Activated CD4-positive, alpha-beta T cell treated with anti-CD3 and anti-CD28 coated beads, Interleukin-2, Interleukin-4, amounts not matched to agents 100 ng/mL and 50 ng/mL, durations not matched to agents 16 hours and 8 hours (primary cell): ENCODE data around the gene GALNS.

Experiments
- DNase-seq: peaks from one replicate; pipeline ENCODE4 v3.0.0-alpha.2; 2020; ENCODE audit warnings: low spot score

Gene GALNS

GRCh38 chr16:88769617-88770460 is 86.9 kb downstream of the GALNS start:
- DNase-seq = peak; percentile 17

DNA sequence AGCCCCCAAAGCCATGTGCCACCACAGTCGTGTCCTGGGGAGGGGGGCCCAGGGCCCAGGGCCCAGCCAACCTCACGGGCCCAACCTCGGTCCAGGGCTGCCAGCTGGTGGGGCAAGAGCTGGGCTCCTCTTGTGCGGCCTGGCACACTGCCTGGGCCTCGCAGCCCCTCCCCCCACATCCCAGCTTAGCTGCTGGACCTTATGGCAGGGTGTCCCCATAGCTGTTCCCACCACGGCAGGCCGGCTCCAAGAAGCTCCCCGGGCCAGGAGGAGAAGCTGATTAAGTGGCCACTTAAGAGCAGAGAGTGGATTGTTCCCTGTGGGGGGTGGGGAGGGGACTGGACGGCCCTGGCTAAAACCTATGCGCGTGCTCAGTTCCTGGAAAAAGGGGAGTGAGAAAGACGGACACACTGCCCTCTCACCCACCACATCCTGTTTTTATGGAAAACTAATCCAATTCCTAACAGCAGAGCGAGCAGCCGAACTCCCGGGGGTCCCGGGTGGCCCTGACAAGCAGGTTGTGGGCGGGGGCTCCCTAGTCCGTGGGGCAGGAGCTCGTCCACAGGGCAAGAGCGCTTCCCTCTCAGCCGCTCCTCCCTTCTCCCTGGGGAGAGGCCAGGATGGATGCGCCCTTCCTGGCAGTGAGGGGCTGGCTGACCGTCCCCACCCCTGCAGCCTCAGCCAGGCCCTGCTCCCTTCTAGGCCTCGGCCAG is 88.5 kb downstream of the GALNS start:
- DNase-seq = no peak

GRCh38 chr16:88767546-88768070 is 89.1 kb downstream of the GALNS start:
- no peak for DNase-seq

DNA sequence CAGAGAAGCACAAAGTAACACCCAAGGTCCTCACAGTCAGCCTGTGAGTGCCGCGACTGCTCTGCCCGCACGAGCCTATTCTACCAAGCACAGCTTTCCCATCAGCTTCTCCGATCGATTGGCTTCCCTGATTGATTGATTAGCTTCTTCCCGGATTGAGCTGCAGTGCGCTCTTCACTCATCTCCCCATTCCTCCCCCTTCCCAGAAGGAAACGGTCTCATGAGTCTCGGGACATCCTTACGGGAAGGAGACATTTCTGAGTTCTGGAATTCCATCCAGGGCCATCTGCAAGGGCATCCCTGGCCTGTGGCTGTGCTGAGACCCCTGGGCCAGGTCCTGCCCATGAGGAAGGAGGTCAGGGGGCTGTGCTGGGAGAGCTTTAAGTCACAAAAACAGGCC is 89.8 kb downstream of the GALNS start:
- no peak for DNase-seq

- DNase-seq = no peak
Measured at GRCh38 chr16:88764913-88765349, 91.8 kb downstream of the GALNS start.

DNA sequence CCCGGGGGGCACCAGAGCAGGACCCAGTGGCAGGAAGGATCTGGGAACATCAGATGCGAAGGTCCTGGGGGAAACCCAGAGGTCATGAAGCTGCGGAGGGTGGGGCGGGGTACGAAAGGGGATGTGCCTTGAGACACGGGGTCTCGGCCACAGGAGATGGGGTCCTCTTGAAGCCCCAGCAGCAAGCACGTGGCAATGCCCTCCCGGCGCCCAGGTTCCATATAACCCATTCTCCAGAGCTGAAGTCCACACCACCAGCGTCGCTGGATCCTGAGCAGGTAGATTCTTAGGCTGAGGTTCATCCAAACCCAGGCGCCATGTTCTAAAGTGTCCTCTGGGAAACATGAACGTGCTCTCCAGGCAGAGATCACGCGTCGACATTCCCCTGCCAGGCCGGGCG is 92.7 kb downstream of the GALNS start:
- DNase-seq = no peak
